ENCODE results near the gene TOMM20. TPM values are rescaled to one million over a fixed set of nuclear protein-coding genes. Genes with fewer than 3 reads are reported as not detected.

The TOMM20 gene
- total and polyA plus RNA-seq, 2 donors (not counting 1 experiment from before 2014, with no cell fraction given) = 85.5 to 111 TPM

DNA sequence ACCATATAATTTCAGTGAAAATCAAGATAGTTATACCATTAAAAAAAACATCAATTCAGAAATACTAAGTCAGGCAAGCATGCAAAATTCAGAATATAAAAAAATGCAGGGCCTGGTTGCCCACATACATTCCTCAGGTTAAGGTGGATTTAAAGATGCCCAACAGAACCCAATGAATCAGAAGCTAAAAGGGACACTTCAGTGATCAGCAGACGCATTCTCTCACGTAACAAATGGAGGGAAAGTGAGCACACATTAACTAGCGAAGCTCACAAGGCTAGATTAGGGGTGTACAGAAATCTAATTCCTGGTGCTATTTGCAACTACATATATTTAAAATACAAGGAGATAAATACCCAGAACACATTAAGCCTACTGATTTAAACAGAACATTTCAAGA, 17.5 kb downstream of the TOMM20 start:
- Histone ChIP-seq H3K79me2 (ENCODE audit: control insufficient read depth, insufficient read depth, low read length) (peaks cover 12% of the 10 kb centered on the region), H3K4me3 (replicated peaks in 1 of 4; ENCODE audit: control extremely low read depth in 1 of 4, insufficient read depth in 1 of 4, low read depth in 3 of 4, low read length in 4 of 4) (no peak overlapping the region), H3K27me3 (ENCODE audit: control insufficient read depth, insufficient read depth, low read length) (no peaks in the 10 kb centered on the region), H3K4me1 (ENCODE audit: control insufficient read depth, extremely low read depth, insufficient read depth, low read length) (no peaks in the 10 kb centered on the region), H3K9me3 (ENCODE audit: control insufficient read depth, insufficient read depth, low read depth, low read length) (no peaks in the 10 kb centered on the region), H3K27ac (ENCODE audit: insufficient read depth, low read length) (no peak overlapping the region), H3K9ac (ENCODE audit: insufficient read depth, low read length) (no peak overlapping the region), H3K36me3 (ENCODE audit: control insufficient read depth, insufficient read depth, low read length) (peaks cover 16% of the 10 kb centered on the region), H3K4me2 (ENCODE audit: extremely low read depth, insufficient read depth, low read length) (no peak overlapping the region), H2AFZ (ENCODE audit: low read length) (no peak overlapping the region), H4K20me1 (ENCODE audit: control insufficient read depth, extremely low read depth, insufficient read depth, low read length) (no peaks in the 10 kb centered on the region)
- TF ChIP-seq EZH2 (IDR thresholded peaks at IDR 0.05; ENCODE audit: low read length, missing control alignments) = no peak
- TF ChIP-seq, protein P1, sequence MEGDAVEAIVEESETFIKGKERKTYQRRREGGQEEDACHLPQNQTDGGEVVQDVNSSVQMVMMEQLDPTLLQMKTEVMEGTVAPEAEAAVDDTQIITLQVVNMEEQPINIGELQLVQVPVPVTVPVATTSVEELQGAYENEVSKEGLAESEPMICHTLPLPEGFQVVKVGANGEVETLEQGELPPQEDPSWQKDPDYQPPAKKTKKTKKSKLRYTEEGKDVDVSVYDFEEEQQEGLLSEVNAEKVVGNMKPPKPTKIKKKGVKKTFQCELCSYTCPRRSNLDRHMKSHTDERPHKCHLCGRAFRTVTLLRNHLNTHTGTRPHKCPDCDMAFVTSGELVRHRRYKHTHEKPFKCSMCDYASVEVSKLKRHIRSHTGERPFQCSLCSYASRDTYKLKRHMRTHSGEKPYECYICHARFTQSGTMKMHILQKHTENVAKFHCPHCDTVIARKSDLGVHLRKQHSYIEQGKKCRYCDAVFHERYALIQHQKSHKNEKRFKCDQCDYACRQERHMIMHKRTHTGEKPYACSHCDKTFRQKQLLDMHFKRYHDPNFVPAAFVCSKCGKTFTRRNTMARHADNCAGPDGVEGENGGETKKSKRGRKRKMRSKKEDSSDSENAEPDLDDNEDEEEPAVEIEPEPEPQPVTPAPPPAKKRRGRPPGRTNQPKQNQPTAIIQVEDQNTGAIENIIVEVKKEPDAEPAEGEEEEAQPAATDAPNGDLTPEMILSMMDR (conservative IDR thresholded peaks at IDR 0.05 in 1 of 2, IDR thresholded peaks at IDR 0.05 in 1 of 2; ENCODE audit: low read depth in 1 of 2, low read length in 2 of 2) = no peak
- no peak for DNase-seq (ENCODE audit: low read depth in 2 of 2)

DNA sequence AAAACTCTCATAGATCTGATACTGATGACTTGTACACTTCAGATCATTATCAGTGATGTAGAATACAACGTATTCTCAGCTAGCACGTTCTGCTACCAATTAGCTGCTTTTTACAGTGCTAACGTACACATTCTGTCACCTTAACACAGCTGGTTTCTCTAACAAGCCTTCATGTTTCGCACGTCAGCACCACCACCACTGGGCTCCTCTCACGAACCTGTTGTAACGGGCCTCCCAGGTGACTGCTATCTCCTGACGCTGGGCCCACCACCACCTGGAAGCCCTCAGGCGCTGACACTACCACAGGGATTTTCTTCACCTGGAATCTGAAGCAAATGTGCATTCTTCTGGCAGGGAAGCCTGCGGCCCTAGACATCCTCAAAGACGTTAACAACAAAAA, 19.8 kb downstream of the TOMM20 start:
- TF ChIP-seq, protein P1 (conservative IDR thresholded peaks at IDR 0.05 in 1 of 2, IDR thresholded peaks at IDR 0.05 in 1 of 2; ENCODE audit: low read depth in 1 of 2, low read length in 2 of 2) = no peak
- TF ChIP-seq EZH2 (IDR thresholded peaks at IDR 0.05; ENCODE audit: low read length, missing control alignments) = no peak
- no peaks in the 10 kb centered on the region for H3K27me3 ChIP-seq (ENCODE audit: control insufficient read depth, insufficient read depth, low read length)
- no peak overlapping the region for H3K9ac ChIP-seq (ENCODE audit: insufficient read depth, low read length)
- no peaks in the 10 kb centered on the region for H3K4me1 ChIP-seq (ENCODE audit: control insufficient read depth, extremely low read depth, insufficient read depth, low read length)
- H3K4me3 ChIP-seq (replicated peaks in 1 of 4; ENCODE audit: control extremely low read depth in 1 of 4, insufficient read depth in 1 of 4, low read depth in 3 of 4, low read length in 4 of 4) = no peak overlapping the region
- no peak overlapping the region for H3K27ac ChIP-seq (ENCODE audit: insufficient read depth, low read length)
- DNase-seq (ENCODE audit: low read depth in 2 of 2) = no peak
- H3K36me3 ChIP-seq (ENCODE audit: control insufficient read depth, insufficient read depth, low read length) = peaks cover 12% of the 10 kb centered on the region
- no peaks in the 10 kb centered on the region for H3K9me3 ChIP-seq (ENCODE audit: control insufficient read depth, insufficient read depth, low read depth, low read length)
- H3K79me2 ChIP-seq (ENCODE audit: control insufficient read depth, insufficient read depth, low read length) = peaks cover 6% of the 10 kb centered on the region
- no peak overlapping the region for H2AFZ ChIP-seq (ENCODE audit: low read length)
- H4K20me1 ChIP-seq (ENCODE audit: control insufficient read depth, extremely low read depth, insufficient read depth, low read length) = no peaks in the 10 kb centered on the region
- no peak overlapping the region for H3K4me2 ChIP-seq (ENCODE audit: extremely low read depth, insufficient read depth, low read length)

DNA sequence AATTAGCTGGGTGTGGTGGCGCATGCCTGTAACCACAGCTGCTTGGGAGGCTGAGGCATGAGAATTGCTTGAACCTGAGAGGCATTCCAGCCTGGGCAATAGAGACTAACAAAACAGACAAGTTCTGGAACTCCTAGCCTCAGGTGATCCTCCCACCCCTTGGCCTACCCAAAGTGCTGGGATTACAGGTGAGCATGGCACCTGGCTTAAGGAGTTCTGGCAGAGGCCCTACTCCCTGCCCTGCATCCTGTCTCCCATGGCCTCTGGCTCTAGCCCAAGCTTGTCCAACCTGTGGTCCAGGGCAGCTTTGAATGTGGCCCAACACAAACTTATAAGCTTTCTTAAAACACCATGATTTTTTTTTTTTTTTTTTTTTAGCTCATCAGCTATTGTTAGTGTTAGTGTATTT, 20.4 kb downstream of the TOMM20 start:
- no peaks in the 10 kb centered on the region for H3K27me3 ChIP-seq (ENCODE audit: control insufficient read depth, insufficient read depth, low read length)
- no peak overlapping the region for H3K27ac ChIP-seq (ENCODE audit: insufficient read depth, low read length)
- no peak overlapping the region for H3K9ac ChIP-seq (ENCODE audit: insufficient read depth, low read length)
- H4K20me1 ChIP-seq (ENCODE audit: control insufficient read depth, extremely low read depth, insufficient read depth, low read length) = no peaks in the 10 kb centered on the region
- H3K4me1 ChIP-seq (ENCODE audit: control insufficient read depth, extremely low read depth, insufficient read depth, low read length) = no peaks in the 10 kb centered on the region
- no peak overlapping the region for H3K4me2 ChIP-seq (ENCODE audit: extremely low read depth, insufficient read depth, low read length)
- TF ChIP-seq EZH2 (IDR thresholded peaks at IDR 0.05; ENCODE audit: low read length, missing control alignments) = no peak
- TF ChIP-seq, protein P1 (conservative IDR thresholded peaks at IDR 0.05 in 1 of 2, IDR thresholded peaks at IDR 0.05 in 1 of 2; ENCODE audit: low read depth in 1 of 2, low read length in 2 of 2) = no peak
- H3K9me3 ChIP-seq (ENCODE audit: control insufficient read depth, insufficient read depth, low read depth, low read length) = no peaks in the 10 kb centered on the region
- DNase-seq (ENCODE audit: low read depth in 2 of 2) = no peak
- H2AFZ ChIP-seq (ENCODE audit: low read length) = no peak overlapping the region
- H3K79me2 ChIP-seq (ENCODE audit: control insufficient read depth, insufficient read depth, low read length) = peaks cover 1% of the 10 kb centered on the region
- H3K4me3 ChIP-seq (replicated peaks in 1 of 4; ENCODE audit: control extremely low read depth in 1 of 4, insufficient read depth in 1 of 4, low read depth in 3 of 4, low read length in 4 of 4) = no peak overlapping the region
- peaks cover 10% of the 10 kb centered on the region for H3K36me3 ChIP-seq (ENCODE audit: control insufficient read depth, insufficient read depth, low read length)
